ENCODE results near the gene RNF128.

The RNF128 gene

GRCh38 chrX:106726485-106727437 is at the start of gene RNF128:
RNF128 (plus strand) TSS chrX:106726701; CDS start chrX:106726914, 213 bp downstream.
- no peak for DNase-seq (ENCODE audit: low read depth, low spot score)
- H3K4me3 ChIP-seq (ENCODE audit: low read depth, low read length): peak within 1 kb of the TSS; percentile 60
- ChIA-PET CTCF (no interaction called here), POLR2A (no interaction called here)
- TF ChIP-seq CTCF (IDR thresholded peaks at IDR 0.05; ENCODE audit: insufficient read depth, low read length, missing control alignments): no peak

GRCh38 chrX:106680716-106681115 is 45.8 kb upstream of the RNF128 start:
- no peak for DNase-seq (ENCODE audit: low read depth, low spot score)
- CTCF ChIA-PET: interaction anchor here (0.9 to 1.0 kb wide), 2 partner anchors 11 to 199 kb away, joined by 3 read pairs; no protein-coding TSS in a partner anchor
- no peak for TF ChIP-seq CTCF (IDR thresholded peaks at IDR 0.05; ENCODE audit: insufficient read depth, low read length, missing control alignments)
- no peak overlapping the region for H3K4me3 ChIP-seq (ENCODE audit: low read depth, low read length)
- POLR2A ChIA-PET: no interaction called here

- H3K4me3 ChIP-seq (ENCODE audit: low read depth, low read length): no peak overlapping the region
- TF ChIP-seq CTCF (IDR thresholded peaks at IDR 0.05; ENCODE audit: insufficient read depth, low read length, missing control alignments): no peak
- DNase-seq (ENCODE audit: low read depth, low spot score): no peak
- ChIA-PET CTCF (no interaction called here), POLR2A (no interaction called here)
Measured at GRCh38 chrX:106684207-106684606, 42.3 kb upstream of the RNF128 start.

- POLR2A ChIA-PET: no interaction called here
- no peak for DNase-seq (ENCODE audit: low read depth, low spot score)
- H3K4me3 ChIP-seq (ENCODE audit: low read depth, low read length): no peak overlapping the region
- no peak for TF ChIP-seq CTCF (IDR thresholded peaks at IDR 0.05; ENCODE audit: insufficient read depth, low read length, missing control alignments)
- CTCF ChIA-PET: no interaction called here
Measured at GRCh38 chrX:106692425-106693065, 34.0 kb upstream of the RNF128 start.

- POLR2A ChIA-PET: no interaction called here
- DNase-seq (ENCODE audit: low read depth, low spot score): no peak
- no peak overlapping the region for H3K4me3 ChIP-seq (ENCODE audit: low read depth, low read length)
- CTCF ChIA-PET: interaction anchor here (1.5 kb wide), 1 partner anchor 11 kb away, joined by 3 read pairs; no protein-coding TSS in a partner anchor
- TF ChIP-seq CTCF (IDR thresholded peaks at IDR 0.05; ENCODE audit: insufficient read depth, low read length, missing control alignments): no peak
Measured at GRCh38 chrX:106696502-106696901, 30.0 kb upstream of the RNF128 start.

- H3K4me3 ChIP-seq (ENCODE audit: low read depth, low read length): no peak overlapping the region
- no peak for TF ChIP-seq CTCF (IDR thresholded peaks at IDR 0.05; ENCODE audit: insufficient read depth, low read length, missing control alignments)
- ChIA-PET POLR2A (no interaction called here), CTCF (no interaction called here)
- no peak for DNase-seq (ENCODE audit: low read depth, low spot score)
Measured at GRCh38 chrX:106698693-106699092, 27.8 kb upstream of the RNF128 start.

Data from AG04449 (cell line).